ENCODE results near the gene COMMD8. TPM values are rescaled to one million over a fixed set of nuclear protein-coding genes. Genes with fewer than 3 reads are reported as not detected.

The COMMD8 gene
- total RNA-seq, 1 donor from 2014 or later: 15.7 TPM

DNA sequence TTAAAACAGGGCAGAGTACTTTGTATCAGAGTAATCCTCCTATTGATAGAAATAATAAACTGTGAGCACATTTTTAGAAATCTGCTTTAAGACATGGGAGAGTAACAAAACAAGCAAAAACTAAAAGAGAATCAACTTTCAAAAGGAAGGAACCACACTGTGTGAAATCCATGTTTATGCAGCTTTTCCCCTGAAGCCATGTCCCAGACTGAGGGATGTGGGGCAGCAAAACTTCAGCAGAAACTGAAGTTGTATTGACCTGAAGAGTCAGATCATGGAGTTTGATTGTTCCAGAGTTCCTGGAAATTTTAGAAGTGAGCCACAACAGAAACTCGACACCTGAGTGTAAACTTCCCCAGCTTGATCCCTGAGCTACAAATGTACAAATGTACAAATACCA, 53.2 kb downstream of the COMMD8 start:
- ATAC-seq (no peak), DNase-seq (no peak)
- intact Hi-C loops (cut with micrococcal nuclease): no loop called here

DNA sequence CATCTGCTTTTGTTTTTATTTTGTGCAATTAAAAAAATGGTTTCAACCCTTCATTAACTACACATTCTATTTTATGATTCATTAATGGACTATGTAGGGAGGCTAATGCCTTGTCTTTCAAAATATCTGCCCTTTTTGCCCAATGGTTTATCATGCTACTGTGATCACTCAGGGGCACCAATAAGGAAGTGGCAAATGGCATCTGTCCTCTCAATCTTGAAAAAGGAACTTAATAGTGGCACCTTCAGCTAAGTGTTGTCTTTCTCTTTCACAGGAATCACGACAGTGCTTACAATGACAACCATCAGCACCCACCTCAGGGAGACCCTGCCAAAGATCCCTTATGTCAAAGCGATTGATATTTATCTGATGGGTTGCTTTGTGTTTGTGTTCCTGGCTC, 57.1 kb downstream of the COMMD8 start:
- DNase-seq (no peak), ATAC-seq (no peak)
- intact Hi-C loops (cut with micrococcal nuclease): no loop called here

Other genes starting within 250 kb of the COMMD8 start
- 7.7 TPM for gene ATP10D, start 21.6 kb upstream of the COMMD8 start, total RNA-seq